ENCODE results near the gene SDHAF3.

The SDHAF3 gene

DNA sequence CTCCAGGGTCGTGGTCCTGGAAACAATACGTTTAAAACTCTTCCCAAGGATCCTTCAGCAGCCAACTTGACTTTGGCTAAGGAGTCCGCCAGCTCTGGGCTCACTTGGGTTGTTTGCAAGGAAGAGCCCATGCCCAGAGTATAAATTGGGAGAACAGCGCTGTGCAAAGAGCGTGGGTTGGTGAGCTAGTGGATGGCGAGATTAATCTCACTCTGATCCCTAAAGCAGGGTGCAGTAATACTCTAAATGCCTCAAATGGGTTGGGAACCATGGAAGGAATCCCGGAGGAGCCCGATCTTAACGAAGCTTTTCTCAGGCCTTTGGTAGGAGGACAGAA is 495 bp upstream of the SDHAF3 start:
- H3K27me3 ChIP-seq (ENCODE audit: control insufficient read depth, low read length), result no peaks in the 10 kb centered on the region
- H3K79me2 ChIP-seq (ENCODE audit: control insufficient read depth, low read length), result peaks cover 44% of the 10 kb centered on the region
- peak overlapping the region; percentile 82 for H3K4me3 ChIP-seq (ENCODE audit: low read length)
- H3K36me3 ChIP-seq (ENCODE audit: control insufficient read depth, low read length), result peaks cover 31% of the 10 kb centered on the region
- TF ChIP-seq, protein P1, sequence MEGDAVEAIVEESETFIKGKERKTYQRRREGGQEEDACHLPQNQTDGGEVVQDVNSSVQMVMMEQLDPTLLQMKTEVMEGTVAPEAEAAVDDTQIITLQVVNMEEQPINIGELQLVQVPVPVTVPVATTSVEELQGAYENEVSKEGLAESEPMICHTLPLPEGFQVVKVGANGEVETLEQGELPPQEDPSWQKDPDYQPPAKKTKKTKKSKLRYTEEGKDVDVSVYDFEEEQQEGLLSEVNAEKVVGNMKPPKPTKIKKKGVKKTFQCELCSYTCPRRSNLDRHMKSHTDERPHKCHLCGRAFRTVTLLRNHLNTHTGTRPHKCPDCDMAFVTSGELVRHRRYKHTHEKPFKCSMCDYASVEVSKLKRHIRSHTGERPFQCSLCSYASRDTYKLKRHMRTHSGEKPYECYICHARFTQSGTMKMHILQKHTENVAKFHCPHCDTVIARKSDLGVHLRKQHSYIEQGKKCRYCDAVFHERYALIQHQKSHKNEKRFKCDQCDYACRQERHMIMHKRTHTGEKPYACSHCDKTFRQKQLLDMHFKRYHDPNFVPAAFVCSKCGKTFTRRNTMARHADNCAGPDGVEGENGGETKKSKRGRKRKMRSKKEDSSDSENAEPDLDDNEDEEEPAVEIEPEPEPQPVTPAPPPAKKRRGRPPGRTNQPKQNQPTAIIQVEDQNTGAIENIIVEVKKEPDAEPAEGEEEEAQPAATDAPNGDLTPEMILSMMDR (IDR thresholded peaks at IDR 0.05; ENCODE audit: low read depth, low read length, poor library complexity, severe bottlenecking), result no peak
- TF ChIP-seq EZH2phosphoT487 (IDR thresholded peaks at IDR 0.05; ENCODE audit: borderline replicate concordance, low read length), result no peak
- H3K9me3 ChIP-seq (ENCODE audit: control insufficient read depth, insufficient read depth, low read length), result peaks cover 8% of the 10 kb centered on the region; the same call in 1 of the 2 replicates
- no peaks in the 10 kb centered on the region for H4K20me1 ChIP-seq (ENCODE audit: control insufficient read depth, insufficient read depth, low read depth, low read length)
- H3K4me1 ChIP-seq (ENCODE audit: control insufficient read depth, low read length), result peaks cover 32% of the 10 kb centered on the region
- no peaks in the 10 kb centered on the region for H3K9me2 ChIP-seq (replicated peaks; ENCODE audit: control insufficient read depth, low read length)
- H3K4me2 ChIP-seq (ENCODE audit: low read length), result peak overlapping the region; percentile 82
- peak overlapping the region; percentile 58 for H3K27ac ChIP-seq (ENCODE audit: low read depth, low read length)
- H3F3A ChIP-seq (ENCODE audit: control insufficient read depth, insufficient read depth), result peaks cover 19% of the 10 kb centered on the region

DNA sequence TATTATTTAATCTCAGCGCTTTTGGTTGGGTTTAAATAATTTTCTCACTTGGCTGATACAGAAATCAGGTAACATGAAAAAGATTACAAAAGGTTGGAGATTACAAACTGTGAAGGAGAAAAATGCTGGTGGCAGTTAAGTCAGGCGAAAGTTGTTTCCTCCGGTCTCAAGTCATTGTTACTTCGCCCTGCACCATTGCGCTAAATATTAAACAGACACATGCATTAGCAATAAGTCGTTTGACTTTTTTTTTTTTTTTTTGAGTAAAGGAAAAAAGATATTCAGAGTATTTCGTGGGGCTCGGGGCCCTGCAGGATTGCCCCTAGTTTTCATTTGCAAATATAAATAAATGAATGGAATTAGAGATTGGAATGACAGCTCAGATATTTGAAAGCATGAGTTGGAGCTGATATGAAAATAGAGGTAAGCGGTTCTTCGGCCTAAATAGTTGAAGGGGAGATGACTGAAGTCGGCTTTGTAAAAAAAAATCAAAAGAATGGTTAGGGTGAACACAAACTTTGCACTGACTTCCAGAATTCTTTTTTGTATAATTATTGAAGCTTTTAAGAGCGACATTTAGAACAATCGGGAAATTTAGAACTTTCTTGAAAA is 914 bp downstream of the SDHAF3 start:
- no peak for TF ChIP-seq EZH2phosphoT487 (IDR thresholded peaks at IDR 0.05; ENCODE audit: borderline replicate concordance, low read length)
- TF ChIP-seq, protein P1 (IDR thresholded peaks at IDR 0.05; ENCODE audit: low read depth, low read length, poor library complexity, severe bottlenecking), result no peak
- no peaks in the 10 kb centered on the region for H4K20me1 ChIP-seq (ENCODE audit: control insufficient read depth, insufficient read depth, low read depth, low read length)

DNA sequence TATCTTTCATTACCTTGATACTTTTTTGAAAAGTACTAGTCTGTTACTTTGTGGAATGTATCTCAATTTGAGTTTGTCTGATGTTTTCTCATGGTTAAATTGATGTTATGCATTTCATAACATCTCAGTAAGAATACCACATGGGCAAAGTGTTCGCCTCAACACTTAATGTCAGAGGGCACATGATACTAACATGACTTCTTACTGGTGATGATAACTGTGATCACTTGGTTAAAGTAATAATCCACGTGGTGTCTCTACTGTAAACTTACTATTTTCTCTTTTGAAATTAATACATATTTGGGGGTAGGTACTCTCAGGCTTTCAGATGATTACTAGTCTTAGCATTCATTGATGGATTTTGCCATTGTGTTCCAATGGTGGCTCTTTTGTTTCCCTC is 2.2 kb downstream of the SDHAF3 start:
- peak overlapping the region; percentile 82 for H3K4me2 ChIP-seq (ENCODE audit: low read length)
- no peak overlapping the region for H3K27ac ChIP-seq (ENCODE audit: low read depth, low read length)
- H3K79me2 ChIP-seq (ENCODE audit: control insufficient read depth, low read length), result peaks cover 71% of the 10 kb centered on the region

More for the DNA sequence above, 914 bp downstream of the SDHAF3 start:
- Histone ChIP-seq H3K9me3 (ENCODE audit: control insufficient read depth, insufficient read depth, low read length) (peaks cover 8% of the 10 kb centered on the region; the same call in 1 of the 2 replicates), H3K36me3 (ENCODE audit: control insufficient read depth, low read length) (peaks cover 35% of the 10 kb centered on the region), H3K4me2 (ENCODE audit: low read length) (peak overlapping the region; percentile 82), H3K4me1 (ENCODE audit: control insufficient read depth, low read length) (peaks cover 32% of the 10 kb centered on the region), H3K9me2 (replicated peaks; ENCODE audit: control insufficient read depth, low read length) (no peaks in the 10 kb centered on the region), H3K27me3 (ENCODE audit: control insufficient read depth, low read length) (no peaks in the 10 kb centered on the region), H3K27ac (ENCODE audit: low read depth, low read length) (peak overlapping the region; percentile 68), H3K4me3 (ENCODE audit: low read length) (peak overlapping the region; percentile 82), H3F3A (ENCODE audit: control insufficient read depth, insufficient read depth) (peaks cover 19% of the 10 kb centered on the region), H3K79me2 (ENCODE audit: control insufficient read depth, low read length) (peaks cover 58% of the 10 kb centered on the region)

More for the DNA sequence above, 2.2 kb downstream of the SDHAF3 start:
- Histone ChIP-seq H3K4me1 (ENCODE audit: control insufficient read depth, low read length) (peaks cover 32% of the 10 kb centered on the region), H3K4me3 (ENCODE audit: low read length) (peak overlapping the region; percentile 82), H3K27me3 (ENCODE audit: control insufficient read depth, low read length) (no peaks in the 10 kb centered on the region), H3K36me3 (ENCODE audit: control insufficient read depth, low read length) (peaks cover 35% of the 10 kb centered on the region), H3K9me3 (ENCODE audit: control insufficient read depth, insufficient read depth, low read length) (peaks cover 10% of the 10 kb centered on the region; the same call in 1 of the 2 replicates), H3F3A (ENCODE audit: control insufficient read depth, insufficient read depth) (peaks cover 19% of the 10 kb centered on the region), H3K9me2 (replicated peaks; ENCODE audit: control insufficient read depth, low read length) (no peaks in the 10 kb centered on the region), H4K20me1 (ENCODE audit: control insufficient read depth, insufficient read depth, low read depth, low read length) (no peaks in the 10 kb centered on the region)
- TF ChIP-seq EZH2phosphoT487 (IDR thresholded peaks at IDR 0.05; ENCODE audit: borderline replicate concordance, low read length), result no peak
- TF ChIP-seq, protein P1 (IDR thresholded peaks at IDR 0.05; ENCODE audit: low read depth, low read length, poor library complexity, severe bottlenecking), result no peak
